Activated CD8-positive, alpha-beta memory T cell treated with anti-CD3 and anti-CD28 coated beads, Interleukin-2, amount 50 U/mL, for 4 hours (primary cell): Measurements from ENCODE around the gene CFAP251.

Experiments
- DNase-seq: peaks from one replicate; pipeline ENCODE4 v3.0.0-alpha.2; 2020

Gene CFAP251

DNA sequence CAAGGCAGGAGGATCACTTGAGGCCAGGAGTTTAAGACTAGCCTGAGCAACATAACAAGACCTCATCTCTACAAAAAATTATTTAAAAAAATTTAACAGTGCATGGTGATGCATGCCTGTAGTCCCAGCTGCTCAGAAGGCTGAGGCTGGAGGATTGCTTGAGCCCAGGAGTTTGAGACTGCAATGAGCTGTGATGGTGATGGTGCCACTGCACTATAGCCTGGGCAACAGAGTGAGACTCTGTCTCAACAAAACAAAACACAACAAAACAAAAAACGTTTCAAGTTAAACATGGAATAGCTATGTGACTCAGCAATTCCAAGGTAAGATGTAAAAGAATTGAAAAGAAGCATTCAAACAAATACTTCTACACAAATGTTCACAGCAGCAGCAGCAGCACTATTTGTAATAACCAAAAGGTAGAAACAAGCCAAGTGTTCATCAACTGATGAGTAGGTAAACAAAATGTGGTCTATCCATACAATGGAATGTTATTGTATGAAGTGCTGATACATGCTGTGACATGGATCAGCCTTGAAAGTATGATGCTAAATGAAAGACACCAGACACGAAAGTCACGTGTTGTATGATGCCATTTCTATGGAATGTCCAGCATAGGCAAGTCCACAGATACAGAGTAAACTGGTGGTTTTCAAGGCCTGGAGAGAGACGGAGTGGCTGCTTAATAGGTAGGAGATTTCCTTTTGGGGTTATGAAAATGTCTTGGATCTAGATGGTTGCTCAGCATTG lies 31.4 kb downstream of the CFAP251 start:
- DNase-seq = no peak

- DNase-seq = no peak
Measured at GRCh38 chr12:121953117-121953692, 34.8 kb downstream of the CFAP251 start.

- DNase-seq = no peak
Measured at GRCh38 chr12:121953695-121954094, 35.3 kb downstream of the CFAP251 start.

DNA sequence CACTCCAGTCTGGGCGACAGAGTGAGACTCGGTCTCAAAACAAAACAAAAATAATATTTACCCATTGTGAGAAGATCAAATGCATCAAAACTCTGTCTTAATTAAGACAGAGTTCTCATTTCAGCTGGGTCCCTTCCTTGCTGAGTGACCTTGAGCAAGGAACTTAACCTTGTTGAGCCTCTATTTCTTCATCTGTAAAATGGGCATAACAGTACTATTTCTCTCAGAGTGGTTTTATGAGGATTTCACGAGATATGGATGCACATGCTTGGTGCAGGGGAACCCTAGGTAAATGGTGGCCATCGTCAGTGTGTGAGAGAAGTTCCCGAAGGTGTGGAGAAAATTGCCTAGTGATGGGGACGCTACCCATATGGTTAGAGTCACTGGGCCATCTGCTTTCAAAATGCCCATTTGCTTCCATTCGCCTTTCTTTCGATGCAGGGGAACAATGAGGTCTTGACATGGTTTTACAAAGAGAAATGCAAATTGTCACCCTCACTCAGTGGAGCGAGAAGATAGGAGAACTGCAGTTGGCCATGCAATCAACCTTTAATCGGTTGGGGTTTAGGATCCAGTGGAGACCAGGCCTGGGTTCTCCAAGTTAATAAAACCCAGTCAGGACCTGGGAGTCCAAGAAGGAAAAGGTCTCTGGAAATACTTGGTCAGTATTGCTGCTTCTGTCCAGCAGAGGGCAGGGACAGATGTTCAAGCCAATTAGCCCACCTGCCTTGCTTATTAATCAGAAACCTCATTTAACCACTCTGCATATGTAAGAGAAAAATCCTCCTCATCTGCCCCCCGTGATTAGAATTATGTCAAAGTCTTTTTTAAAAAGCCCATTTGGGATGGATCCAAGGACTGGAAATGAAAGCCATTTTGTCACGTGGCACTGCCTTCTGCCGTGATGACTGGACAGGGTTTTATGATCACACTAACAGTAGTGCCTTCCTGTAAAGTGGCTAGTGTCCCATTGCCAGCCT lies 37.2 kb downstream of the CFAP251 start:
- DNase-seq = no peak

DNA sequence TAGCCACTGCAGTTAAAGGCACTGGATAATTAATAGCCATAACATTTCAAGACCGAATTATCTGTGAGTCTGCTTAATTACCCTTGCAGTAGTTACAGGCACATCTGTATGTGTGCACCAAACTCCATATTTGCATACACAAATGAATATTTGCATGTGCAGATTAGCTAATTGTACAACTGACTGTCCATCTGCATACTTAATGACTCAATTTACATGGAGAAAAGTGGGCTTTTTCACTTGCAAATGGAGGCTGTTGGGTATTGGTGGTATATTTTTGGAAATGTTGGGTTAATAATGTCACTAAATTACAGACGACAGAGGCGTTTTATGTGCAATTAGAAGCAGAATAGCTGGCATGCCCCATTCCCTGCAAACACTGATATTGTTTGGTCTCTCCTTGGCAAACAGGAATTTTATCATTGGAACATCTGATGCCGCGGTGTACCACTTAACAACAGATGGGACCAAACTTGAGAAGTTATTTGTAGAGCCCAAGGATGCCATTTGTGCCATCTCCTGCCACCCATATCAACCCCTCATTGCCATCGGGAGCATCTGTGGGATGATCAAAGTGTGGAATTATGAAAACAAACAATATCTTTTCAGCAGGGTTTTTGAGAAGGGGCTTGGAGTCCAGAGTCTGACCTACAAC lies 39.6 kb downstream of the CFAP251 start:
- DNase-seq = no peak

DNA sequence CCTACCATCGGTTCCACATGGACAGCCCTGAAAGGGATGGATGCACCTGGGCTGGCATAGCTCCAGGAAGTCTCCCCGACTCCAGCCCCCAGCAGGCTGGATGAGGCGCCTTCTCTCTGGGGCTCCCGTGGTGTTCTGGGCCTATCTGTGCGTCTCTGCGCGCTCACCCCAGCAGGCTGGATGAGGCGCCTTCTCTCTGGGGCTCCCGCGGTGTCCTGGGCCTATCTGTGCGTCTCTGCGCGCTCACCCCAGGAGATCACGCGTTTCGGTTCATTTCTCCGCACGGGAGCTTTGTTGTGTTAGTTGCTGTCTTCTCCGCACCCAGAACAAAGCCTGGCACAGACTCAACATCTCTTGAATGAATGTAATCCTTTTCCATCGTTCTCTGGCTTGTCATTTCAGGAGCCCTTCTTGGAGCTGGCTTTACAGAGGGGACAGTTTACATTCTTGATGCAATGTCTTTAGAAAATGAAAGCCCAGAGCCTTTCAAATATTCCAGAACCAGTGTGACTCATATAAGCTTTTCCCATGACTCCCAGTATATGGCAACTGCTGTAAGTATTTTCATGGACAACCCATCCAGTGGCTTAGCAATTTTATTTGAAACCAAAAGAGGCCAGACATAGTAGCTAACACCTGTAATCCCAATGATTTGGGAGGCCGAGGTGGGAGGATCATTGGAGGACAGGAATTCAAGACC lies 40.3 kb downstream of the CFAP251 start:
- DNase-seq = no peak

DNA sequence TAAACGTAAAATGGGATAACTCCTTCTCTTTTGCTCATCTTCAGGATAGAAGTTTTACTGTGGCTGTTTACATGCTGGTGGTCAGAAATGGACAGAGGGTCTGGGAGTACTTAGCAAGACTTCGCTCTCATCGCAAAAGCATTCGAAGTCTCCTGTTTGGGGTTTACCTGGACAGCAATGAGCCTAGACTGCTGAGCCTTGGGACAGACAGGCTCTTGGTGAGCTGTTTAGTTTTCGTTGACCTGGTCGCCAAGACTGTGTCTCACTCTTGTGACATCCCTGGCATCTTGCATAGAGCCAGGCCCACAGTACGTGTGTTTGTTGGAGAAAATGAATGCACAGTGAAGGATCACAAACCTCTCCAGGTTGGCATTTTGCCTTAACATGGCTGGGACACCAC lies 42.1 kb downstream of the CFAP251 start:
- DNase-seq = no peak

DNA sequence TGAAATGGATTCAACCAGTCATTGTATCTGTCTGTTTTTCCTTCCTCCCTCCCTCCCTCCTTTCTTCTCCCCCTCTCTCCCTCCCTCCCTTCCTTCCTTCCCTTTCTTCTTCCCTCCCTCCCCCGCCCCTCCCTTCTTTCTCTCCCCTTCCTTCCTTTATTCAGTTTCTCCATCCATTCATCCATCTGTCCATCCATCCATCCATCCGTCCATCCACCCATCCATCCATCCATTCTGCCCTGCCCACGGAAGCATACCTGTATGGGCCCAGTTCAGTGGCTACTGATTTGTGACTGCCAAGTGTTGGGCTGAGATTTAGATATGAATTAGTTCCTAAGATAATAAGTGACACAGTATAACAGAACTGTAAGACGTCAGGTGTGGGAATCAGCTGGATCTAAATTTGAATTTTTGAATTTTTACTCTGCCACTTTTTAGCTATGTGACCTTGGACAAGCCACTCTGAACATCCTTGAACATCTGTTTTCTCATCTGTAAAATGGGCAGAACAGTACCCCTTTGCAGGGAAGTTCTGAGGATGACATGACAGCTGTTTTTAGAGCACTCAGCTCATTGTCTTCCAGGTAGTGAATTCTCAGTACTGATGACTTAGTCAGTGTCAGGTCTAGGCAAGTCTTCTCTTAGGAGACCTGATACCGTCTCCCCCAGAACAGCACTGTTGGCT lies 42.9 kb downstream of the CFAP251 start:
- no peak for DNase-seq

DNA sequence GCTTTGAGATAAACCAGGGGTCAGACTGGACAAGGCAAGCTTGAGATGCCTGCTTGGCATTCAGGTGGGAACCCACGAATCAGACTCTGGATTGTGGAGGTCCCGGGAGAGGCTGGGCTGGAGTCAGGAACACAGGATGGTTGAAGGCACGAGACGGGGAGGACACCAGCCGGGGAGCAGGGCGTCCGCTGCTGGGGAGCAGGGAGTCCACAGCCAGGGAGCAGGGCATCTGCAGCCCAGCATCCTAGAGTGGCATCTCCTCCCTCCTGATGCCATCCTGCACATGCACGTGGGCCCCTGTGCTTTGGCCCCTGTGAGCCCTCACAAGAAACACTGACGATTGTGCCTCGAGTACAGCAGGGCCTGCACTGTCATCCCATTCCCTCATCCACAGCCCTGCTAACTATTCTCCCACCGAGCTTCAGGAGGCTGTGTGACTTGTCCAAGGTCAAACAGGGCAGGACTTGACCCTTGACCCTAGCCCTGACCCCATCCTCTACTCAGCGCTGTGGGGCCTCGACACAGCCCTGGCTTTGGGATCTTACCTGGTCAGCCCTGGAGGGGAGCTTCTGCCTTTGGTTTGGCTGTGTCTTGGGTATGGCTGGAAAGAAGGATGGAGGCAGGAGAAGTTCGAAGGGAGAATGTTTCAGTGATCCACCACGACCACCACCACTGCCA lies 45.1 kb downstream of the CFAP251 start:
- DNase-seq = no peak

DNA sequence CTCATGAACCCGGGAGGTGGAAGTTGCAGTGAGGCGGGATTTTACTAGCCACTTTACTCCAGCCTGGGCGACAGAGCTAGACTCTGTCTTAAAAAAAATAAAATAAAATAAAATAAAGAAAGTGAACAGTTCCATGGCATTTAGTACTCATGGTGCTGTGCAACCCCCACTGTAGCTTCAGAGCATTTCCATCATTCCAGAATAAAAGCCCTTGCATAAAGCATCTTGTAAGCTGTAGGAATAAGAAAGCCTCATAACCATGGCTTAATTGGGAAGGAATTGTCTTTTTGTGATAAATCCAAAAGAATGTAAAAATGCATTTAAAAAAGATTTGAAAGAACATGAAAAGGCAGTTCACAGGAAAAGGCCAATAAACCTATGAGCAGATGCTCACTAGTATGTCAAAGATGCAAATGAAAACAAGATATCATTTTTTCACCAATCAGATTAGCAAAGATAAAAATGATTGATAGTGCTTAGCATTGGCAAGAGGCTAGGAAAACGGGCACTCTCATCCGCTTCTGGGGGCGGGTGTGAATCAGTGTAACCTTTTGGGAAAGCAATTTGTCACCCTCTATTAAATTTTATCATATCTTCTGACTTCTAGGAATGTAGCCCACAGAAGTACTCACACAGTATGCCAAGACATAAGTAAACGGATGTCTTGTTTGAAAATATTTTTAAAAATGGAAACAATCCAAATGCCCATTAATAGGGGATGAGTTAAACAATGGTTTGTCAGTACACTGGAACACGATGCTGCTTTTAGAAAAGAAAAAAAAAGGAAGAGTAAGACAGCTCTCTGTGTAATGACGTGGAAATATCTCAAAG lies 46.6 kb downstream of the CFAP251 start:
- DNase-seq = no peak

DNA sequence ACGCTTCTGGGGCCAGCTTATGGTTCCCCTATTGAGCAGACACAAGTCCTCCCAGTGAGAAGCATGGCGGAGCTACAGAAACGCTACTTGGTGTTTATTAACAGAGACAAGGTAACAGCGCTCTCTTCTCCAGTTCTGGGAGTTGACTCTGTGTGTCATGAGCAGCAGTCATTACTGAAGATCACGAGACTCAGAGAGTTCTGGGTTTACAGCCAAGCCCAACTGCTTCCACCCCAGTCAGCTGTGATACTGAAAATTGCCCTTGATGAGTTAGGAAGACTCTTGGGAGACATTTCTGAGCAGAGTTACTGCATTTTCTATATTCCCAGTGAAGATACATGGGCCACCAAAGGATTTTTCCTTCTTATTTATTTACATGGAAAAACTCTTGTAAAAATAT lies 48.6 kb downstream of the CFAP251 start:
- no peak for DNase-seq

DNA sequence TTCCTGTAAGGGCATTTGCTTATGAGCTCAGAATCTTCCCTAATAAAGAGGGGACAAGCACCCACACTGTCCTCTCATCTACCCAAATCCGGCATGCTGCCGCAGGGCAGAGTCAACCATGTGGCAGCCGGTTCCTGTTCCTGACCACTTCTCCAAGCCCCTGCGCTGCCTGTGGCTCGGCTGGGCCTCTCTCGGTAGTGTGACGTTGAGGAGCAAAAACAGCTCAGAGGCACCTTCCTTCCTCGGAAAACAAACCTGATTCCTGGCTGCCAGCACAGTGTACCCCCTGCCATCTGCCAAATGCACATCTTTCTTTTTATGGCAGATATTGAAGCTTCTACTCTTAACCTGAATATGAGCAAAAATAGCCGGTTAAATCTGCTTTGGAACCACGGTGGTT lies 50.5 kb downstream of the CFAP251 start:
- no peak for DNase-seq

- no peak for DNase-seq
Measured at GRCh38 chr12:121969726-121970125, 51.3 kb downstream of the CFAP251 start.

DNA sequence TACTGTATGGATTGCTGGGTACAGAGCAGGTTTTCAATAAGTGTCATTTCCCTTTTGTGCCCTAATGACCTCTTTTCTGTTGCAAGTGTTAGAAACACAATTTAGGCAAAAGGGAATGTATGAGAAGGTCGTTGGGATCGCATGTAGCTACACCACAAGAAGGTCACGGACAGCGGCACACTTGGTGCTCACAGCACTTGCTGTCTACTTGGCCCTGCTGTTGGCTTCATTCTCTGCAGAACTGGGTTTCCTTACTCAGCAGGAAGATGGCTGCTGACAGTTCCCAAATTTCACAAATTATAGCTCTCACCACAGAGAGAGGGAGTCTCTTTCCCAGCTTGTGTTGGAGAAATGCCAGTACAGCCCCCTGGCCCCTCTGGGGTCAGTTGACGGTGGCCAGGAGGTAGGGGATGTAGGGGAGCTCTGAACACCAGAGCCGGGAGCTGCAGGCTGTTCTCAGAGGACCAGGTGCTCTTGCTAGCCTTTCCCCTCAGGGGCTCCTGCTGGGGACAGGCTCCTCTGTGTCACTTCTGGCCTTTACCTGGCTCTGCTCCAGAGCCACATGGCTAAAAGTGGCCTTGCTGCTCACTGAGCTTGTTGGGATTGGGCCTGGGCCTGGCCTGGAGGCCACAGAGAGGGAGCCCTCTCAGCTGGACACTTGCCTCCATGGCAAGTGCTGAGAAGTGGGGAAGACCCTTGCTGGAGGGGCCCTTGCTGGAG lies 52.3 kb downstream of the CFAP251 start:
- no peak for DNase-seq

- no peak for DNase-seq
Measured at GRCh38 chr12:121974026-121974985, 55.9 kb downstream of the CFAP251 start.

- DNase-seq = no peak
Measured at GRCh38 chr12:121975021-121975420, 56.6 kb downstream of the CFAP251 start.

- DNase-seq = no peak
Measured at GRCh38 chr12:121976950-121977349, 58.6 kb downstream of the CFAP251 start.

DNA sequence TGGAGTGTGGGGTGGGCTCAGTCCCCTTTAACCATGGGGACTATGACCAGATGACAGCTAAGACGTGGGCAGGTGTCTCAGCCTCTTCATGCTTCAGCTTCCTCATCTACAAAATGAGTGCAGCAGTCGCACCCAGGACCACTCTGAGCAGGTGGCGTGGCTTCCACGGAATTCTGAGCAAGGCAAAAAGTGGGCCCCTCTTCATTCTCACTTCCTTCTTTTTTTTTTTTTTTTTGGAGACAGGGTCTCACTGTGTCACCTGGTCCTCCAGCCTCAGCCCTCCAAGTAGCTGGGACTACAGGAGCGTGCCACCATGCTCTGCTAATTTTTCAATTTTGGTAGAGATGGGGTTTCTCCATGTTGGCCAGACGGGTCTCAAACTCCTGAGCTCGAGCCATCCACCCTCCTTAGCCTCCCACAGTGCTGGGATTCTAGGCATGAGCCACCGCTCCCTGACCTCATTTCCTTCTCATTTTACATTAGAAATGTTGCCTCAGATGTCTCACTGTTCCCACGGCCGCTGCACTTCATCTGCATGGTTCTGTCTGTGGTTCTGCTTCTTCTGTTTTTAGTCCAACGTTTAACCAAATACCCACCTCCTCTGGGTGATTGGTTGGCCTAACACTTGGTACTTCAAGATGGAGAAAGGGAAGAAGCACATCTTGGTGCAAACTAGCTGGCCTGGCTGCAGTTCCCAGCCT lies 61.9 kb downstream of the CFAP251 start:
- no peak for DNase-seq
